Upper lobe of left lung (tissue), 6 donors: ENCODE measurements around the gene CORO7. TPM values are rescaled to one million over a fixed set of nuclear protein-coding genes. Genes with fewer than 3 reads are reported as not detected.

Experiments
- ATAC-seq, 2 donors: fragments of 200-7000 bp; cut with Tn5 transposase; one replicate each; pipeline ENCODE4 v1.9.1; 2022; ENCODE audit warnings: mild to moderate bottlenecking in 2 of 2, moderate library complexity in 2 of 2; ENCODE audit not compliant: low FRiP score in 2 of 2
- DNase-seq, 2 donors: peaks; one replicate each; pipeline ENCODE4 v3.0.0-alpha.2; 2019 to 2020
- H3K27ac ChIP-seq, 4 donors: fragments of 200-600 bp; sonication (generic); one replicate each; pipeline ENCODE4 v1.5.1; 2016 to 2019
- H3K27me3 ChIP-seq, 4 donors: fragments of 200-600 bp; sonication (generic); one replicate each; pipeline ENCODE4 v1.5.1; 2017 to 2019
- H3K36me3 ChIP-seq, 4 donors: fragments of 200-600 bp; sonication (generic); one replicate each; pipeline ENCODE4 v1.5.1; 2016 to 2019
- H3K4me1 ChIP-seq, 4 donors: fragments of 200-600 bp; sonication (generic); one replicate each; pipeline ENCODE4 v1.5.1; 2018 to 2019
- H3K4me3 ChIP-seq, 4 donors: fragments of 200-600 bp; sonication (generic); one replicate each; pipeline ENCODE4 v1.5.1; 2017 to 2019; ENCODE audit warnings: mild to moderate bottlenecking in 2 of 4, moderate library complexity in 1 of 4
- H3K9me3 ChIP-seq, 4 donors: fragments of 200-600 bp; sonication (generic); one replicate each; pipeline ENCODE4 v1.5.1; 2018 to 2019
- CTCF ChIP-seq, 6 experiments: fragments of 450-650 bp in 4 of 6; fragments of 200-600 bp in 2 of 6; sonication (generic) in 2 of 6; IDR thresholded peaks; one replicate each; pipeline ENCODE4 v1.5.1; 2016 to 2019; ENCODE audit warnings: antibody characterized with exemption in 6 of 6
- EP300 ChIP-seq, 4 donors: sonication (generic); formaldehyde crosslinking; IDR thresholded peaks; one replicate each; pipeline ENCODE4 v1.5.1; 2017; ENCODE audit warnings: antibody characterized with exemption in 4 of 4, control low read depth in 2 of 4
- POLR2A ChIP-seq, 4 donors: fragments of 450-650 bp; IDR thresholded peaks; one replicate each; pipeline ENCODE4 v1.5.1; 2016 to 2017; ENCODE audit warnings: antibody characterized with exemption in 4 of 4, mild to moderate bottlenecking in 2 of 4
- POLR2AphosphoS5 ChIP-seq, 2 donors: sonication (generic); formaldehyde crosslinking; IDR thresholded peaks; one replicate each; pipeline ENCODE4 v1.5.1; 2017; ENCODE audit warnings: antibody characterized with exemption in 2 of 2
- WGBS, 2 donors: methylation state at CpG; one replicate each; pipeline ENCODE4 v1.1.5; 2017 to 2018; 5-methylcytosine and 5-hydroxymethylcytosine counted together
- total RNA-seq, 6 donors: library from RNA; depleted of rRNA in 4 of 6; stranded (reverse); fragments of >200 nt in 4 of 6; gene quantifications; one replicate each; pipeline versions ENCODE4 v1.1.0 to v1.2.1, GENCODE V29; 2016 to 2021
- donor health status: DM: no; HTN: no; CAD: no; lungs with moderate emphysema.
- donor health status: DM: no; HTN: yes; CAD: no; lungs with severe emphysema.

Gene CORO7
- total RNA-seq, 6 donors from 2014 or later, result 42.9 to 235 (median 69.0) TPM

GRCh38 chr16:4325253-4325758, 91.1 kb downstream of the CORO7 start:
- no peak for DNase-seq
- WGBS, 2 donors, result 47 to 71% methylated on average over 3 to 6 of the region's 6 CpGs
- H3K4me3 ChIP-seq, result no peak overlapping the region
- no peak for ATAC-seq
- H3K27ac ChIP-seq, result peak overlapping the region; percentile 80 to 96 (median 92)
- peaks cover 86 to 98% (median 93%) of the 10 kb centered on the region in 4 donors for H3K4me1 ChIP-seq
- no peaks in the 10 kb centered on the region for H3K36me3 ChIP-seq
- no peaks in the 10 kb centered on the region for H3K27me3 ChIP-seq
- H3K9me3 ChIP-seq, result no peaks in the 10 kb centered on the region
- no peak for TF ChIP-seq EP300 (IDR thresholded peaks at IDR 0.05)
- TF ChIP-seq POLR2AphosphoS5 (IDR thresholded peaks at IDR 0.05), result no peak
- TF ChIP-seq POLR2A (IDR thresholded peaks at IDR 0.05), result no peak
- no peak for TF ChIP-seq CTCF (IDR thresholded peaks at IDR 0.05)

GRCh38 chr16:4324492-4325252, 91.7 kb downstream of the CORO7 start:
- TF ChIP-seq EP300 (IDR thresholded peaks at IDR 0.05) (no peak), CTCF (IDR thresholded peaks at IDR 0.05) (no peak), POLR2A (IDR thresholded peaks at IDR 0.05) (no peak), POLR2AphosphoS5 (IDR thresholded peaks at IDR 0.05) (no peak)
- Histone ChIP-seq H3K27ac (peak overlapping the region; percentile 80 to 96 (median 92)), H3K36me3 (no peaks in the 10 kb centered on the region), H3K9me3 (no peaks in the 10 kb centered on the region), H3K4me1 (peaks cover 86 to 98% (median 93%) of the 10 kb centered on the region in 4 donors), H3K27me3 (no peaks in the 10 kb centered on the region), H3K4me3 (peak overlapping the region in 1 of 4 donors; percentile 8)
- 69 to 76% methylated on average over 13 to 22 of the region's 22 CpGs for WGBS, 2 donors
- ATAC-seq (no peak), DNase-seq (no peak)

GRCh38 chr16:4323845-4324488, 92.4 kb downstream of the CORO7 start:
- H3K36me3 ChIP-seq, result no peaks in the 10 kb centered on the region
- peak in 1 of 2 donors; percentile 81 for DNase-seq
- peak overlapping the region in 1 of 4 donors; percentile 25 for H3K4me3 ChIP-seq
- ATAC-seq, result peak; percentile 63 to 64
- no peaks in the 10 kb centered on the region for H3K27me3 ChIP-seq
- H3K9me3 ChIP-seq, result no peaks in the 10 kb centered on the region
- peaks cover 86 to 98% (median 93%) of the 10 kb centered on the region in 4 donors for H3K4me1 ChIP-seq
- no peak for TF ChIP-seq CTCF (IDR thresholded peaks at IDR 0.05)
- no peak for TF ChIP-seq POLR2AphosphoS5 (IDR thresholded peaks at IDR 0.05)
- no peak for TF ChIP-seq POLR2A (IDR thresholded peaks at IDR 0.05)
- no peak for TF ChIP-seq EP300 (IDR thresholded peaks at IDR 0.05)
- H3K27ac ChIP-seq, result peak overlapping the region; percentile 80 to 96 (median 92)
- 55 to 60% methylated on average over 2 to 5 of the region's 12 CpGs for WGBS, 2 donors

- ATAC-seq (peak in 1 of 2 donors; percentile 69), DNase-seq (peak in 1 of 2 donors; percentile 86)
- WGBS, 2 donors, result 50 to 63% methylated on average over 4 to 17 of the region's 21 CpGs
- peaks cover 86 to 98% (median 93%) of the 10 kb centered on the region in 4 donors for H3K4me1 ChIP-seq
- peak overlapping the region in 1 of 4 donors; percentile 25 for H3K4me3 ChIP-seq
- no peaks in the 10 kb centered on the region for H3K9me3 ChIP-seq
- H3K27me3 ChIP-seq, result no peaks in the 10 kb centered on the region
- H3K27ac ChIP-seq, result peak overlapping the region; percentile 80 to 96 (median 92)
- H3K36me3 ChIP-seq, result no peaks in the 10 kb centered on the region
- TF ChIP-seq POLR2AphosphoS5 (IDR thresholded peaks at IDR 0.05), result no peak
- no peak for TF ChIP-seq CTCF (IDR thresholded peaks at IDR 0.05)
- no peak for TF ChIP-seq POLR2A (IDR thresholded peaks at IDR 0.05)
- TF ChIP-seq EP300 (IDR thresholded peaks at IDR 0.05), result no peak
Measured at GRCh38 chr16:4323071-4323844, 93.1 kb downstream of the CORO7 start.
